LNCaP clone FGC (cell line): ENCODE measurements around the gene BMP6.

ENCODE experiments used
- DNase-seq: peaks from one replicate; pipeline ENCODE4 v3.0.0-alpha.2; 2011; ENCODE audit warnings: low read depth
- H3K4me3 ChIP-seq: 2 replicates; pipeline ENCODE4 v1.5.1; 2011; ENCODE audit warnings: mild to moderate bottlenecking, low read depth, low read length, control low read depth
- CTCF ChIP-seq: IDR thresholded peaks from 2 replicates; pipeline ENCODE4 v1.5.1; 2012; ENCODE audit warnings: mild to moderate bottlenecking; ENCODE audit not compliant: control insufficient read depth, insufficient read depth; ENCODE audit errors: extremely low read depth

BMP6 gene

GRCh38 chr6:7911345-7911725 lies 185.4 kb downstream of the BMP6 start:
- DNase-seq, result no peak
- no peak overlapping the region; the same call in 1 of the 2 replicates for H3K4me3 ChIP-seq
- TF ChIP-seq CTCF, result no peak

GRCh38 chr6:7912024-7912423 lies 186.1 kb downstream of the BMP6 start:
- no peak overlapping the region for H3K4me3 ChIP-seq
- no peak for TF ChIP-seq CTCF
- DNase-seq, result no peak

- TF ChIP-seq CTCF, result no peak
- no peak for DNase-seq
Observed at GRCh38 chr6:7912736-7913517, 187.0 kb downstream of the BMP6 start.

GRCh38 chr6:7914311-7914710 lies 188.4 kb downstream of the BMP6 start:
- H3K4me3 ChIP-seq, result no peak overlapping the region
- no peak for DNase-seq
- no peak for TF ChIP-seq CTCF

More at GRCh38 chr6:7912736-7913517, 187.0 kb downstream of the BMP6 start:
- no peak overlapping the region for H3K4me3 ChIP-seq

GRCh38 chr6:7914991-7915789 lies 189.3 kb downstream of the BMP6 start:
- no peak overlapping the region for H3K4me3 ChIP-seq

GRCh38 chr6:7916959-7917358 lies 191.1 kb downstream of the BMP6 start:
- TF ChIP-seq CTCF, result no peak
- H3K4me3 ChIP-seq, result no peak overlapping the region
- DNase-seq, result no peak

More at GRCh38 chr6:7914991-7915789, 189.3 kb downstream of the BMP6 start:
- DNase-seq, result no peak
- TF ChIP-seq CTCF, result no peak
